CD4-positive, alpha-beta T cell treated with Interleukin-17A for 4 hours (primary cell): ENCODE measurements around the gene SRPK2.
"Not testable (repeated sequence)": the region's sequence is repeated elsewhere in the genome, so short reads cannot be mapped to it uniquely, and the experiment has no call there.

Source experiments
- DNase-seq: peaks from one replicate; pipeline ENCODE4 v3.0.0-alpha.2; 2020; ENCODE audit warnings: mixed read lengths

SRPK2 gene

DNA sequence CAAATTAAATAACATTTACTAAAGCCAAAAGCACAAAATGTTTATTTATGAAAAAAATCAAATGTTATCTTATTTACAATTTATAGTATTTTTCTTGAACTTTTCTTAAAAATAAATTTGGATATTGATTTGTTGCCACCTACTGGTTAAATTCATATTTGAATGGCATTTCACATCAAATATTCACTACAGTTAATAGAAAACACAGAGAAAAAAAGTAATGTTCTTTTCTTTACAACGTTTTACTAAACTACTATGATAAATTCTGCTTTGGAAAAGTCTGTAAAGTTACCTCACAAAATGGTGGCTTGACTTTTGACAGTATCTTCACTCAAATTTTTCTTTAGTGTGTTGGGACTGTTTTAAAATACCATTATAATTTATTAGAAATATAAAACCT is 52.7 kb downstream of the SRPK2 start:
- DNase-seq: no peak

DNA sequence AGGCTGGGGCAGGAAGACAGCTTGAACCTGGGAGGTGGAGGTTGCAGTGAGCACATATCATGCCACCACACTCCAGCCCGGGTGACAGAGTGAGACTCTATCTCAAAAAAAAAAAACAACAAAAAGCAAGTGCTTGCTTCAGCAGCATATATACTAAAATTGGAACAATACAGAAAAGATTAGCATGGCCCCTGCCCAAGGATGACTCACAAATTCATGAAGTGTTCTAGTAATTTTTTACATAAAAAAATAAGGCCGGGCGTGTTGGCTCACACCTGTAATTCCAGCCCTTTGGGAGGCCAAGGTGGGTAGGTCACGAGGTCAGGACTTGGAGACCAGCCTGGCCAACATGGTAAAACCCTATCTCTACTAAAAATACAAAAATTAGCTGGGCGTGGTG is 56.1 kb downstream of the SRPK2 start:
- not testable (repeated sequence) for DNase-seq

DNA sequence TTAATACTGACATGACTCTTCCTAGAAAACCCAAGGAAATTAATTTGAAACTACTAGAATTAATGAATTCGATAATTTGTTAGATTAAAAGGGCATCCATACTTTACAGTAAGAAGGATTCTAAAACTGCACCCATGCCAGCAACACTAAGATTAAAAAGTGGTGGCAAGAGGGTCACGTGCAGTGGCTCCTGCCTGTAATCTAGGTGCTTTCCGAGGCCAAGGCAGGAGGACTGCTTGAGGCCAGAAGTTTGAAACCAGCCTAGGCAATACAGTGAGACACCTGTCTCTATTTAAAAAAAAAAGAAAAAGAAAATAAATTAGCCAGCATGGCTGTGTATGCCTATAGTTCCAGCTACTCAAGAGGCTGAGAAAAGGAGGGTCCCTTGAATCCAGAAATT is 58.2 kb downstream of the SRPK2 start:
- DNase-seq: no peak

DNA sequence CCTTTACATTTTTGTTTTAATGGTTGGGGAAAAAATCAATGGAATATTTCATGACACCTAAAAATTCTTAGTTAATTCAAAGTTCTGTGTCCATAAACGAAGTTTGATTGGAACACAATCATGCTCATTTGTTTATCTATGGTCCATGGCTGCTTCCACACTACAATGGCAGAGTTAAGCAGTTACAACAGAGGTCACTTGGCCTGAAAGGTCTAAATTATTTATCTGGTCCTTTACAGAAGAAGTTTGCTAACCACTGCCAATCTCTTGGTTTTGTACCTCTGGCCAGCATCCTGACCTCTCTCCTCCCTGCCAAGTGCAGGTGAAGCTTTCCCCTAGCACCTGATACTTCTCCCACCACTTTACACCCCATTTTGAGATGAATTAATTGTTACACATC is 61.5 kb downstream of the SRPK2 start:
- no peak for DNase-seq

DNA sequence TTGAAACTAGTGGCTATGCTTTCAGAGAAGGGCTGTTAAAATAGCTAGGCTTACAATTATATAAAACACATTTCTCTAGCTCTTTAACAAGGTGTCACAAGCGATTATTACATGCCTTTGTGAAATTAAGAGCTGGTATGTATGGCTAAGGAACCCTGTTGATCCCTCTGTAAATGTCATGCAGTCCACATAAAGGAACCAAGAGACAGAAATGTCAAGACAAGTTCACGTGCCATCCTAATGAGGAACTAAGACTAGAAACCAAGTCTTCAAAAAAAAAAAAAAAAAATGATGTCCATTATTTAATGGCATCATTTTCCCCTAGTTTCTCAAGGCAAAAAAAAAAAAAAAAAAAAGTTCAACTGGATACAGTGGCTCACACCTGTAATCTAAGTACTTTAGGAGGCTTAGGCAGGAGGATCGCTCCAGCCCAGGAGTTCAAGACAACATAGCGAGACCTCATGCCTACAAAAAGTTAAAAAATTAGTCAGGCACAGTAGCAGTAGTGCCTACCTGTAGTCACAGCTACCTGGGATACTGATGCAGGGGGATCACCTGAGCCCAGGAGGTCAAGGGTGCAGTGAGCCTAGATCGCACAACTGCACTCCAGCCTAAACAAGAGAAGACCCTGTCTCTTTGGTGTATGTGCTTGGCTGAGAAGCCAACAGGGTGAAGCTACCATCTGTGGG is 63.4 kb downstream of the SRPK2 start:
- DNase-seq: no peak

DNA sequence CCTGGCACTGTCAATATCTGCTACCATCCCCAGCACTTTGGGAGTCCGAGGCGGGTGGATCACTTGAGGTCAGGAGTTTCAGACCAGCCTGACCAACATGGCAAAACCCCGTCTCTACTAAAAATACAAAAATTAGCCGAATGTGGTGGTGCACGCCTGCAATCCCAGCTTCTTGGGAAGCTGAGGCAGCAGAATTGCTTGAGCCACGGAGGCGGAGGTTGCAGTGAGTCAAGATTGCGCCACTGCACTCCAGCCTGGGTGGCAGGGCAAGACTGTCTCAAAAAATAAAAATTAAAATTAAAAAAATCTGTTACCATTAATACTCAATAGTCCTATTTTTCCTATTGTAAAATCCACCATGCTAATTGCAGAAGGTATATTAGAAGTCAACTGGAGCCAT is 64.1 kb downstream of the SRPK2 start:
- not testable (repeated sequence) for DNase-seq

DNA sequence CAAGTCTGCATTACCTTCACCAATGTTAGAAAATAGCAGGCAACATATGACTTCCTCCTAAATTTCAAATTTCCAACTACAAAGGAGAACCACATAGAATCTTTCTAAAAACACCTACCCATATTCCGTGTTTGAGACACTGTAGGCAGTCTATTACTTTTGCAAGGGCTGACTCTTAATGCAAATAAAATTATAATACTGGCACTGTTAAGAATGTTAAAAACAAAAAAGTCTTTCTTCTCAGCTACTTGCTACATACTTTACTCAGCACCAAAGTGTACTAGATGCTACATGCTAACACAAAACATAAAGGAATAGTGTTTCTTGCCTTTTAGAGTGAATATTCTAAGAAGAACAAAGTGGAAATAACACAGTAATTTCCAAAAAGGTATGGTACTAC is 65.4 kb downstream of the SRPK2 start:
- no peak for DNase-seq

DNA sequence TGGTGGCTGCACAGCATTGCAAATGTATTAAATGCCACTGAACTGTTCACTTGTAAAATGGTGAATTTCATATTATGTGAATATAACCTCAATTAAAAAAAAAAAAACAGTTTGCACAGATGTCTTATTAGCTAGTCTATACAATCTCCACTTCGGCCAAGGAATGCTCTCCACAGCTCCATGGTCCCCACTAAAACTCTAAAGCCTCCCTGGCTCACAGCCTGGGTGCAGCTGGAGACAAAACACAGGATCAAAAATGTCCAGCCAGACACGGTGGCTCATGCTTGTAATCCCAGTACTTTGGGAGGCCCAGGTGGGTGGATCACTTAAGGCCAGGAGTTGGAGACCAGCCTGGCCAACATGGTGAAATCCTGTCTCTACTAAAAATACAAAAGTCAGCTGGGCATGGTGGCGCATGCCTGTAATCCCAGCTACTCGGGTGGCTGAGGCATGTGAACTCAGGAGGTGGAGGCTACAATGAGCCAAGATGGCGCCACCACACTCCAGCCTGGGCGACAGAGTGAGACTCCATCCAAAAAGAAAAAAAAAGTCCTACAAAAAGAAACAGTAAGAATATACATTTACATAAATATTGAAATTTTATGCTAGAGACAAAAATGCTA is 66.0 kb downstream of the SRPK2 start:
- DNase-seq: no peak

DNA sequence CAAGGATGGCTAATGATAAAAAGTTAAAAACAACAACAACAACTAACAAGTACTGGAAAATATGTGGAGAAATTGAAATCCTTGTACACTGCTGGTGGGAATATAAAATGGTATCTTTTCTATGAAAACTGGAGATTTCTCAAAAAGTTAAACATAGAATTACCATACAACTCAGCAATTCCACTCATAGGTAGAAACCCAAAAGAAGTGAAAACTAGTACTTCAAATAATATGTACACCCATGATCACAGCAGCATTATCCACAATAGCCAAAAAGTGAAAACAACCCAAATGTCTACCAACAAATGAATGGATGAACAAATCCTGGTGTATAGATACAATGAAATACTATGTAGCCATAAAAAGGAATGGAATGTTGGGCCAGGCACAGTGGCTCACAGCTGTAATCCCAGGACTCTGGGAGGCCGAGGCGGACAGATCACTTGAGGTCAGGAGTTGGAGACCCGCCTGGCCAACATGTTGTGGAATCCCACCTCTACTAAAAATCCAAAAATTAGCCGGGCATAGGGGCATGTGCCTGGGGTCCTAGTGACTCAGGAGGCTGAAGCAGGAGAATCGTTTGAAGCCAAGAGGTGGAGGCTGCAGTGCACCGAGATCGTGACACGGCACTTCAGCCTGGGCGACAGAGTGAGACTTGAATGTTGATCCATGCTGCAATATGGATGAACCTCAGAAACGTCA is 66.8 kb downstream of the SRPK2 start:
- DNase-seq: no peak

DNA sequence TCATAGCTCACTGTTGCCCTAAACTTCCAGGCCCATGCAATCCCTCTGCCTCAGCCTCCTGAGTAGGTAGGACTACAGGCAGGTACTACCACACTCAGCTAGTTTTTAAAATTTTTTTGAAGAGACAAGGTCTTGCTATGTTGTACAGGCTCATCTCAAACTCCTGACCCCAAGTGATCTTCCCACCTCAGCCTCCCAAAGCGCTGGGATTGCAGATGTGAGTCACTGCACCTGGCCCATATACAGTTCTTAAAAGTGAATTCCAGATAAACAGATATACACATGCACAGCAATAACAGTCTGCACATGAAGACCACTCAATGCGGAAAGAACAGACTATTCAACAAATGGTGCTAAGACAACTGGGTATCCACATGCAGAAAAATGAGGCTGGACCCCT is 67.8 kb downstream of the SRPK2 start:
- no peak for DNase-seq

DNA sequence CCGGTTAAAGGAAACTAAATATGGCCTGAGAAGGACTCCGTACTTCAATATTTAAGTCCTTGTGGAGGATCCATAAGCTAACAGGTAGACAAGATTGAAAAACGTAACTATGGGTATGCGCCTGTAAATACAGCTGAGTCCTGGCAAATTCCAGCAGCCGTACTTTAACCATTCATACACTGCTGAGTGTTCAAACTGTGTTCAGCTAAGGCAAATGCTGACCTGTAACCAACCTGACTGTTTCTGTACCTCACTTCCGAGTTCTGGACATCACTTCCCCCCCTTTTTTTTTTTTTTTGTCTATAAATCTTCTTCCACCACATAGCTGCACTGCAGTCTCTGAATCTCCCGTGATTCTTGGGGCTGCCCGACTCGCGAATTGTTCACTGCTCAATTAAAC is 69.1 kb downstream of the SRPK2 start:
- DNase-seq: no peak

DNA sequence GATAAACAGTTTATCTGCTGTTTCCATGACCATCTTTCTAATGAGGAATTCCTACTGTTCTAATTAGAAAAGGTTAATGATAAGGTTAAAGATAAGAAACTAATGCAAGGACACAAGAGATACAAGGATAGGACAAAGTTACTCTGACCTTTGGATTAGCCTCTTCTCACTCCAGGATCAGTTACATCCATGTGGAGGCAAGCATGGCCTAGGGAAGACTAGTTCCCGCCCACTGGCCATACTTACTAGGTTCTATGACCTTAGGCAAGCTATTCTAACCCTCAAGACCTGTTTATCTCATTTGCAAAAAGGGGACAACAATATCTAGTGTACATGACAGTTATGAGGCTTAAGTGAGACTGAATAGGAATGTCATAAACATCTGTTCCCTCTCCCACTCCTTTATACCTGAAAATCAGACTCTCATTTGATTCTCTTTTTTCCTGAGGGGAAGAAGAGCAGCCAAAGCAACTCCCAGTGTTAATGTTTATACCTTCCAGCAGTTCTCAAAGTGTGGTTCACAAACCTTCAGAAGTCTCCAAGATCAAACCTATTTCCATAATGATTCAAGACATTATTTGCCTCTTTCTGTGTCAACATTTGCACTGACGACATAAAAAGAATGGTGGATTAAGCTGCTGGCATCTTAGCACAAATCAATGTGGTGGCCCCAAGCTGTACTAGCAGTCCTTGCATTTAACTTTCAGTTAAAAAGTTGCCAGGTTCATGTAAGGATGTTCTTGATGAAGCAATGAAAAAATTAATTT is 72.0 kb downstream of the SRPK2 start:
- DNase-seq: no peak

DNA sequence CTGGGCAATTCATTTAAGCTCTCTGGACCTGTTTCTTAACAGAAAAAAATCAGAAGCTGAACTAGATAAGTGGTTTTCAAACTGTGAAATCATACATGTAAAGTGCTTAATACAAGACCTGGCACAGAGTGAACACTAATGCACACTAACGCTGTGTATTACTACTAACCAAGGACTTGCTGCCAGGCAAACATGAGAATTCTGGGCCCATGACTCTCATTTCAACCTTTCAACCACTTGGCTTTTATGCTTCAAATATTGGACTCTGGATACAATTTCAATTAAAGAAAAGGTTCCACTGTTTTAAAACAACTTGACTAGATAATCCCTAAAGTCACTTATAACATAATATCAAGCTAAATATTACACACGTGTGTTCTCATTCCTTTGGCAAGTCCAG is 73.4 kb downstream of the SRPK2 start:
- no peak for DNase-seq

DNA sequence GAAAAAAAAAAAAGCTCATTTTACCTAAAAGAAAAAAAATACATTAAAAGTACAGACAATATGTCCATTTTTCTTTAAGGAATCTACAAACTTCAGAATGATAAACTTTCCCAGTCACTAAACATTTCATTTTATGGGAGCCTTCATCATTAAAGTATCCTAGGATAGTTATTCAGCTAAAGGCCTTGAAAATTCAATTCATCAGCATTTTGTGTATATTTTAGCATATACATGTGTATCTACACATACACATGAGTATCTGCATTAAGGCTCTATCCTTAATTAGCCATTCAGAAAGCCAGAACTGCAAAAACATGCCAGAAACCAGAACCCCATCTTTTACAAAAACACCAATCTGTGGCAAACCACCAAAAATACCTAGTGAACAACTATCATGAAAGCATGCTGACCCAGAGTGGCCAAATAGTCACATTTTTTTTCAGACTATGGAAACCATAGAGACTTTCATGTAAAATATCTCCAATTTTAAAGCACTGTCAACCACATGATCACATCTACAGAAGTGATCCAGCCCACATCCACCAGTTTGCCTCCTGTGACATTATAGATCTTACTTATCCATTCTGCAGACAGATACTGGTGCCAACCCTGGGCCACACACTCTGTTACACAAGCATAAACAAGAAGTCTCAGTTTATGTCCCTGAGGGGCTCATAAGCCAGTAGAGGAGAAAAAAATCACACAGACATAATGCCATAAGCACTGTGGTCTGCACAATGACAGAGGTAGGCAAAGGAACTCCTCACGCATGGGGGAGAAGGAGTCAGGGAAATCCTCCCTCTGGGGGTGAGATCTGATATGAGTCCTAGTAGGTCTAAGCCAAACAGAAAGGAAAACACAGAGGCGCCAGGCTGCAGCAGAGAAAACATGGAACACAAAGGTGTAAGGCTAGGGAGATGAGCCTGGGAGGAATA is 79.2 kb downstream of the SRPK2 start:
- no peak for DNase-seq

DNA sequence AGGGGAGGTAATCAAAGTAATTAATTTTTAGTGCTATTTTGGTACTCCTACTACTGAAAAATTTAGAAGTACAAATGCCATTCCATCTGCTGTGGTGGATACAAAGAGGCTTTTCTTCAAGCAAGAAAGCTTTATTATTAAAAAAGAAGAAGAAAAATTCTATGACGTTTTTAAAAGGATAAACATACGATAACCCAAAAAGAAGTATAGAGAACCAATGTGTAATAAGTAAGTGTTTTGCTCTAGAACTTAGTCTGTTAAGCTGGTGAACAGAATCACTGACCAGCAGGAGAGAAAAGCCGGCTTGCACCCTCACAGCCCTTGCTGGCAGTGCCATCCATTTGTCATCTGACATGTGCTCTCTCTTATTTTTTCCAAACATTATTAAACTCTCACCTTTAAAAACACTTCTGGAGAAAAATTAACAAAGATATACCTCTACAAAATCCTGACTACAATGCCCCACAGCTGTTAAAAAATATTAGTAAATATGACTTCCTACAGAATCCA is 81.5 kb downstream of the SRPK2 start:
- no peak for DNase-seq

DNA sequence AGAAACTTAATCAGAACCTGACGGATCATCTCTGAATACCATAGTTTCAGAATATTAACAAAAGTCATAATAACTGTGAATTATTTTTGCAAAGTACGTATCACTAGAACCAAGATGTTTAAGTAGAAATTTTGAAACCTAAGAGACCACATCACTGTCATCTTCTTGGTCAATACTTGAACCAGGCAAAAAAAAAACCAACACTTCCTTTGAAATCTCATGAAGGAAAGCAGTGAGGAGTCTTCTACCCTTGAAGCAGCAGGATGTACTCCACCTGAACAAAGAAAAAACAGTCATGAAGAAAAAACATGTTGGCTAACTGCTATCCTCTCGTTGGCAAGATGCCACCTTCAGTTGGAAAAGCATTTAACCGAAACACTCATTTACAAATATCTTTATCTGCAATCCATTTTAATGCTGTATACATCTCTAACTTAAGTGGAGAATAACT is 82.4 kb downstream of the SRPK2 start:
- DNase-seq: peak; percentile 30

DNA sequence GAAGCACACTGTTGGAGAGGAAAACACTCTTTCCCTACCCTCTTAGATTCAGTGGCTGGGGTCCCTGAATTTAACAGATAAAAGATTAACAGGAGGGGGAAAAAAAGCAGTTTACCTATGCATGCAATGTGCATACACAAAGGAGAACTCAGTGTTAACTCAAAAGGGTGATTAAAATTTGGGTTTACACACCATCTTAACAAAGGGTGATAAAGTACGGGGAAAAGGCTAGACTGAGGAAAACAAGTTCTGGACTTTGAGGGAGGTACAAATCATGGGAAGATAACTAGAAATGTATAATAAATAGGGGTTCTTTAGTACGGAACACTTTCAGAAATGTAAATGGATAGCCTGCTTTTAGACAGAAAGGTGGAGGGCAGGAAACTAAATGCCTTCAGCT is 83.1 kb downstream of the SRPK2 start:
- DNase-seq: no peak

DNA sequence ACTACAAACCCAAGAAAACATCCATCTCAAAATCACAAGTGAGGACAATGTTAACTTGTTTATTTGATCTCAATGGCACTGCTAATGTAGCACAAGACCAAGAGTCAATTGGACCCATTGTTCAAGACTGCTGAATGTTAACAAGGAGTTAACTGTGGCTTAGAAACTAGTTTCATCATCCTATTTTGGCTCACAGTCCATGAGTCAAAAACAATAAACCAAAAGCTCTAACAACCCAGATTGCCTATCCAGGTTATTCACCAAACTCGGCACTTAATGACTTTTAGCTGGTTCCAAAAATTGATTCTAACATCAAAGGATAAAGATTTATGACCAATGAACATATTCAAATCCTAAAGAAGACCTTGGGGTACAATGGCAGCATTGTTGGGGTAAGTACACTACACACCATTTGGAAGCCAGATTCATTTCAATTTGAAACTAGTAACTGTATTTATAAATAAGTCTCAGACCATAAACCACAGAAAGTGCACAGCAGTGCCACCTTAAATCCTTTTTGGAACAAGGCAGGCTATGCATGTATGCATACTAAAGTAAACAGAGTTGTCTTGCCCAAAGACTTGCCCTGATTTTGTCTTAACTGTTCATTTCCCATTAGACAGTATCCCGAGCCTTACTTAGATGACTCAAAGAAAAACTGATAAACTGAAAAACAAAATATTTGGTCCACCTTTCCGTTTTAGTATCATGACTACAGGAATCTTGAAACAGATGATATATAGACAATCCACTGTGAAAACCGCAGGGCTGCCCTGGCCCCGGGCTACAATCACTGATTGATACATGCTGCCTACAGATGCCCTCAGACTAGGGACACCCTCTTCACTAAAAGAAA is 84.5 kb downstream of the SRPK2 start:
- DNase-seq: no peak

DNA sequence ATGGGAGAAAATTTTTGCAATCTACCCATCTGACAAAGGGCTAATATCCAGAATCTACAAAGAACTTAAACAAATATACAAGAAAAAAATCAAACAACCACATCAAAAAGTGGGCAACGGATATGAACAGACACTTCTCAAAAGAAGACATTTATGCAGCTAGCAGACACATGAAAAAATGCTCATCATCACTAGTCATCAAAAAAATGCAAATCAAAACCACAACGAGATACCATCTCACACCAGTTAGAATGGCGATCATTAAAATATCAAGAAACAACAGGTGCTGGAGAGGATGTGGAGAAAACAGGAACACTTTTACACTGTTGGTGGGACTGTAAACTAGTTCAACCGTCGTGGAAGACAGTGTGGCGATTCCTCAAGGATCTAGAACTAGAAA is 88.1 kb downstream of the SRPK2 start:
- not testable (repeated sequence) for DNase-seq

DNA sequence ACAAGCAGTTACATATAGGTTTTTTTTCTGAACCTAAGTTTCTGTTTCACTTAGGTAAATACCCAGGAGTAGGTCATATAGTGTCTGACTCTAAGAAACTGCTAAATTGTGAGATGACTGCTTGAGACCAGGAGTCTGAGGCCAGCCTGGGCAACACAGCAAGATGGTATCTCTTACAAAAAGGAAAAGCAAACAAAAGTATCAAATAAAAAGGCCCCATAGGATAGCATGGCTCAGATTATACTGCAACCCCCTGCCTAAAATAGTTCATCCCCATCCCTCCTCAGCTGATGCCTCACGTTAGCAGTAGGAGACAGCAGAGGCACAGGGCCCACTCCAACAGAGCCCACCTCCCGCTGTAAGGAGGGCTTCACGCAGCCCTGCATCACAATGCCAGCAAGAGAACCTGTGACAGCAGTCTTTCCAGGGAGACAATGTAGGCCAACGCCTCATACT is 90.3 kb downstream of the SRPK2 start:
- no peak for DNase-seq

DNA sequence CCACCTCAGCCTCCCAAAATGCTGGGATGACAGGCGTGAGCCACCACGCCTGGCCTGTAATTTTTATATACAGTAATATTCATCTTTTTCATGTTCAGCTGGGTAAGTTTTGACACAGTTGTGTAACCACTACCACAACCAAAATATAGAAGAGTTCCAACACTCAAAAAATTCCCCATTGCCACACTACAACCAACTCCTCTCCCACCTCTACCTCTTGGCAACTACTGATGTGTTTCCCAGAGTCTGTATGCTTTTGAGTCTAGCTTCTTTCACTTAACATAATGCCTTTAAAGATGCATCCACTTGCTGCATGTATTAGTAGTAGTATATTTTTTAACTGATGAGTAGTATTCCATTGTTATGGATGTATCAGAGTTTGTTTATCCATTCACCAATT is 90.7 kb downstream of the SRPK2 start:
- DNase-seq: no peak
